Embryonic facial prominence (tissue), 1 donor: ENCODE data around the gene PPP1R3D.
"Not testable (repeated sequence)": the region's sequence is repeated elsewhere in the genome, so short reads cannot be mapped to it uniquely, and the experiment has no call there.

ENCODE experiments used
- DNase-seq: peaks from one replicate; pipeline ENCODE4 v3.0.0-alpha.2; 2016; ENCODE audit errors: extremely low spot score

PPP1R3D gene

GRCh38 chr20:59920944-59921343, 19.2 kb downstream of the PPP1R3D start:
- no peak for DNase-seq

DNA sequence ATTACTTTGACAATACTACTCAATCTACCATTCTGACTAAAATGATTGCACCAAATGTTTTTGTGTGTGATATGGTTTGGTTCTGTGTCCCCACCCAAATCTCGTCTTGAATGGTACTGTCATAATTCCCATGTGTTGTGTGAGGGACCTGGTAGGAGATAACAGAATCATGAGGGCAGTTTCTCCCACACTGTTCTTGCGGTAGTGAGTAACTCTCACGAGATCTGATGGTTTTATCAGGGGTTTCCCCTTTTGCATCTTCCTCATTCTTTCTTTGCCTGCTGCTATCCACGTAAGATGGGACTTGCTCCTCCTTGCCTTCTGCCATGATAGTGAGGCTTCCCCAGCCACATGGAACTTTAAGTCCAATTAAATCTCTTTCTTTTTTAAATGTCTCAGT, 27.5 kb downstream of the PPP1R3D start:
- no peak for DNase-seq

DNA sequence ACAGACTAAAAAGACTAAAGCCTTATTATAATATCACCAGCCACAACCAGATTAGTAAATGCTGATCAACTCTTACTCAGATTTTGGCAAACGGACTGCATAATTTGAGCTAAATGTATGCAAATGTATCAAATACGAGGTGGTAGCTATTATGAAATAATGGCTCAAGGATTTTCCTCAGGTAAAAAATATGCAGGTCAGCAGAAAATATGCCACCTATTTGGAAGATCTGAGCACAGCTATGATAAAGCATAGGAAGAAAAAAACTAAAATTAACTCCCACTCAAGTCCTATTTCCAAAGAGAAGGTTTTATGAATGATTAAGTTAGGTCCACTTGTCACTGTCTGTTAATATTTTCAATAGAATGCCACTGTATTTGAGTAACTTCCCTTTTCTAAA, 29.1 kb downstream of the PPP1R3D start:
- no peak for DNase-seq

DNA sequence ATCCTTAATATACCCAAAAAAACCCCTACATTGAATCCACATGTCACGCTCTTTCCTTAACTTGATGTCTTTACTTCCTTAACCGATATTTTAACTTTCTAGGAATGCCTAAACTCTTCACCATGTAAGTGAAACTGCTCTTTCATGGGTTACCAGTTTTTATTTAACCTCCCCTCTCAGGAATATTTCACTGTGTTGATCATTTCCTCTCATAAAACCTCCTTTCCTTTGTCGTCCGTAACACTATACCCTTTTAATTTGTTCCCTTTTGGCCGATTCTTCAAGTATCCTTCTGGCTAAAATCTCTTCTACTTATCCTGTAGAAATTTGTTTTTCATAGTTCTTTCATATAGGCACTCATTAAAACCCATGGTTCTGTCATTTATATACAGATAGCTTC, 31.2 kb downstream of the PPP1R3D start:
- no peak for DNase-seq

GRCh38 chr20:59903621-59904020, 36.5 kb downstream of the PPP1R3D start:
- DNase-seq: no peak

DNA sequence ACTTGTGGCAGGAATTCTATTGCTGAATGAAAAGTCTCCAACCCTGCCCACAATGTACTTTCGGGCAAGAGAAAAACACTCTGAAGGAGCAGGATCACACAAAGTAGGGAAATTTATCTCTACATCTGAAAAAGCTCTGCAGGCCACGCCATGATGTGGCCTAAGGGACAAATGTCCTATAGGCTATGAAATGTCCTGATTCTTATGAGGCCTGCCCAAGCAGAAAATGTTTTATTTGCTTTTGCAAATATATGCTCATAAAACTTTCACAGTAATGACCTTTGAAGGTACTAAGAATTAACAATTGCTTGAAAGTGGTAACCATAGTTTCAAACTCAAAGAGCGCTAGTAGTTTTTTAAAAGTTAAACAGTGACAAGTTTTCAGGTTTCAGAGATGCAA, 37.6 kb downstream of the PPP1R3D start:
- no peak for DNase-seq

GRCh38 chr20:59895908-59896307, 44.2 kb downstream of the PPP1R3D start:
- no peak for DNase-seq

DNA sequence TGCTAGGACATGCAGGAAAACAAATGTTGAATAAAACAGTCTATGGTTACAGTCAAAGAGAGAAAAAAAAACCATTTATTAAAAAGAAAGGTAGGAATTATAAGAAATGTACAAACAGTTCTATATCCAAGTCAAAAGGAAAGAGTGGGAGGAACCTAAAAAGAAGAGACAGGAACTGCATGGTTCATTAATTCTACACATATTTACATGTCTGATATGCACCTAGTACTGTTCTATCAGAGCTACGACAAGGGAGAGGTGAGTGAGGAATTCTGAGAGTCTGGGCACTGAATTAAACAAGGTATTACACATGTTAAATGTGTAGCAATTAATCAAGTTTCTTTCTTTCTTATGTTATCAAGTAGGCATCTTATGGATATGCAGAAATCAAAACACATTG, 48.5 kb downstream of the PPP1R3D start:
- DNase-seq: no peak

GRCh38 chr20:59890035-59890434, 50.1 kb downstream of the PPP1R3D start:
- not testable (repeated sequence) for DNase-seq

DNA sequence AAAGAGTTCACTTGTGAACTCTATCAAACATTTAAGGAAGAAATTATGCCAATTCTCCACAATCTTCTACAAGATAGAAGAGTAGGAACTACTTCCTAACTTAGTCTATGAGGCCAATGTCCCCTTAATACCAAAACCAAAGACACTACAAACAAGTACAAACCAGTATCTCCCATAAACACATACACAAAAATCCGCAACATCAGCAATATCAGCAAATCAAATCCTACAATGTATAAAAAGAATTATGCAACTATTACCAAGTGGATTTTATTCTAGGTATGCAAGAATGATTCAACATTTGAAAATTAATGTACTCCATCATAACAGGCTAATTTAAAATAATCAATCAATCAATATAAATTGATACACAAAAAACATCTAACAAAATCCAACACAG, 52.1 kb downstream of the PPP1R3D start:
- no peak for DNase-seq
